H1 (cell line): ENCODE results near the gene POLD1.
"Not testable (repeated sequence)": the region's sequence is repeated elsewhere in the genome, so short reads cannot be mapped to it uniquely, and the experiment has no call there.

Experiments used
- CTCF ChIP-seq, 3 experiments: IDR thresholded peaks; 1 replicate in 2 of 3; 2 replicates in 1 of 3; pipeline versions ENCODE4 v1.5.1 to v1.6.1; 2011; ENCODE audit warnings: low read length in 3 of 3, mild to moderate bottlenecking in 3 of 3, inconsistent platforms in 2 of 3, low read depth in 1 of 3, moderate library complexity in 1 of 3; ENCODE audit not compliant: insufficient read depth in 1 of 3; ENCODE audit errors: control extremely low read depth in 1 of 3
- E2F6 ChIP-seq: IDR thresholded peaks from 2 replicates; pipeline ENCODE4 v1.6.1; 2012; ENCODE audit warnings: inconsistent platforms
- EP300 ChIP-seq, 2 experiments: IDR thresholded peaks; 1 replicate in 1 of 2; 2 replicates in 1 of 2; pipeline ENCODE4 v1.6.1; 2011 to 2012; ENCODE audit warnings: low read depth in 2 of 2, low read length in 2 of 2, mild to moderate bottlenecking in 2 of 2, borderline replicate concordance in 1 of 2, inconsistent platforms in 1 of 2, moderate library complexity in 1 of 2
- EZH2 ChIP-seq: fragments of 200-600 bp; sonication (generic); IDR thresholded peaks from 2 replicates; pipeline ENCODE4 v1.7.1; 2012; ENCODE audit warnings: low read depth, mild to moderate bottlenecking, moderate library complexity, low read length, inconsistent platforms; ENCODE audit not compliant: severe bottlenecking
- FOSL1 ChIP-seq: IDR thresholded peaks from 2 replicates; pipeline ENCODE4 v1.6.1; 2011; ENCODE audit warnings: mild to moderate bottlenecking, low read depth, low read length, moderate library complexity; ENCODE audit not compliant: insufficient read depth
- MAX ChIP-seq: IDR thresholded peaks from 2 replicates; pipeline ENCODE4 v1.6.1; 2012; ENCODE audit warnings: inconsistent platforms
- POLR2A ChIP-seq, 2 experiments: IDR thresholded peaks; 1 replicate in 1 of 2; 2 replicates in 1 of 2; pipeline ENCODE4 v1.6.1; 2011; ENCODE audit warnings: low read depth in 2 of 2, low read length in 2 of 2, mild to moderate bottlenecking in 2 of 2; ENCODE audit errors: control extremely low read depth in 1 of 2
- POLR2AphosphoS5 ChIP-seq: IDR thresholded peaks from 2 replicates; pipeline ENCODE4 v1.6.1; 2011; ENCODE audit warnings: low read depth, low read length
- SIX5 ChIP-seq: IDR thresholded peaks from 2 replicates; pipeline ENCODE4 v1.6.1; 2011; ENCODE audit warnings: mild to moderate bottlenecking, low read depth, low read length
- SP1 ChIP-seq: IDR thresholded peaks from 2 replicates; pipeline ENCODE4 v1.6.1; 2011; ENCODE audit warnings: low read depth, low read length
- SUZ12 ChIP-seq: fragments of 200-600 bp; sonication (generic); IDR thresholded peaks from 2 replicates; pipeline ENCODE4 v1.6.1; 2012; ENCODE audit warnings: mild to moderate bottlenecking, inconsistent platforms, low read length, moderate library complexity, mixed read lengths
- TAF1 ChIP-seq: IDR thresholded peaks from 2 replicates; pipeline ENCODE4 v1.6.1; 2011; ENCODE audit warnings: mild to moderate bottlenecking, low read depth, low read length

GRCh38 chr19:50439130-50439529, 55.0 kb downstream of the POLD1 start:
- not testable (repeated sequence) for TF ChIP-seq EP300 (IDR thresholded peaks at IDR 0.05; ENCODE audit: borderline replicate concordance in 1 of 2, low read depth in 2 of 2, low read length in 2 of 2); EZH2; E2F6; CTCF (IDR thresholded peaks at IDR 0.05; ENCODE audit: control extremely low read depth in 1 of 3, insufficient read depth in 1 of 3, low read depth in 1 of 3, low read length in 3 of 3); POLR2A (IDR thresholded peaks at IDR 0.05; ENCODE audit: control extremely low read depth in 1 of 2, low read depth in 2 of 2, low read length in 2 of 2); SUZ12; MAX; FOSL1; TAF1; SIX5; SP1; POLR2AphosphoS5
